ENCODE measurements around the gene SLA2.

GRCh38 chr20:36591854-36592641 is 53.9 kb downstream of the SLA2 start:
- peak; percentile 62 for TF ChIP-seq CTCF (conservative IDR thresholded peaks at IDR 0.05; ENCODE audit: low read depth, low read length)
- no peak for TF ChIP-seq EZH2 (IDR thresholded peaks at IDR 0.05; ENCODE audit: borderline replicate concordance, low read depth, low read length, poor library complexity, severe bottlenecking)

Data from A673 (cell line).